ENCODE results near the gene ACTN1.

Gene ACTN1

GRCh38 chr14:69014829-69015259, 35.7 kb upstream of the ACTN1 start:
- no peak overlapping the region for H3K4me3 ChIP-seq (IDR thresholded peaks at IDR 0.05; ENCODE audit: insufficient read depth, low read depth, low read length)
- H3K27ac ChIP-seq, result no peak overlapping the region
- no peaks in the 10 kb centered on the region for H3K36me3 ChIP-seq (ENCODE audit: insufficient read depth)
- TF ChIP-seq CTCF (conservative IDR thresholded peaks at IDR 0.05; ENCODE audit: low read depth, low read length), result no peak
- no peaks in the 10 kb centered on the region for H3K4me1 ChIP-seq (ENCODE audit: low read depth, poor library complexity, severe bottlenecking)
- H3K4me2 ChIP-seq, result no peak overlapping the region
- H2AFZ ChIP-seq (ENCODE audit: low read depth), result no peak overlapping the region
- H4K20me1 ChIP-seq (ENCODE audit: insufficient read depth), result no peaks in the 10 kb centered on the region
- H3K27me3 ChIP-seq (ENCODE audit: insufficient read depth, low read depth), result no peaks in the 10 kb centered on the region
- H3K9ac ChIP-seq, result no peak overlapping the region
- H3K79me2 ChIP-seq (ENCODE audit: insufficient read depth, low read depth), result no peaks in the 10 kb centered on the region

- no peak overlapping the region for H3K4me3 ChIP-seq (IDR thresholded peaks at IDR 0.05; ENCODE audit: insufficient read depth, low read depth, low read length)
- H3K27me3 ChIP-seq (ENCODE audit: insufficient read depth, low read depth), result no peaks in the 10 kb centered on the region
- no peaks in the 10 kb centered on the region for H3K79me2 ChIP-seq (ENCODE audit: insufficient read depth, low read depth)
- TF ChIP-seq CTCF (conservative IDR thresholded peaks at IDR 0.05; ENCODE audit: low read depth, low read length), result no peak
- H4K20me1 ChIP-seq (ENCODE audit: insufficient read depth), result no peaks in the 10 kb centered on the region
- H3K27ac ChIP-seq, result no peak overlapping the region
- H2AFZ ChIP-seq (ENCODE audit: low read depth), result no peak overlapping the region
- H3K9ac ChIP-seq, result no peak overlapping the region
- no peaks in the 10 kb centered on the region for H3K36me3 ChIP-seq (ENCODE audit: insufficient read depth)
- H3K4me2 ChIP-seq, result no peak overlapping the region
- H3K4me1 ChIP-seq (ENCODE audit: low read depth, poor library complexity, severe bottlenecking), result no peaks in the 10 kb centered on the region
Measured at GRCh38 chr14:69013943-69014782, 35.1 kb upstream of the ACTN1 start.

- Histone ChIP-seq H4K20me1 (ENCODE audit: insufficient read depth) (no peaks in the 10 kb centered on the region), H2AFZ (ENCODE audit: low read depth) (no peak overlapping the region), H3K4me1 (ENCODE audit: low read depth, poor library complexity, severe bottlenecking) (no peaks in the 10 kb centered on the region), H3K27ac (no peak overlapping the region), H3K4me3 (IDR thresholded peaks at IDR 0.05; ENCODE audit: insufficient read depth, low read depth, low read length) (no peak overlapping the region), H3K4me2 (no peak overlapping the region), H3K9ac (no peak overlapping the region), H3K36me3 (ENCODE audit: insufficient read depth) (no peaks in the 10 kb centered on the region), H3K27me3 (ENCODE audit: insufficient read depth, low read depth) (no peaks in the 10 kb centered on the region), H3K79me2 (ENCODE audit: insufficient read depth, low read depth) (no peaks in the 10 kb centered on the region)
- no peak for TF ChIP-seq CTCF (conservative IDR thresholded peaks at IDR 0.05; ENCODE audit: low read depth, low read length)
Measured at GRCh38 chr14:69012256-69012953, 33.3 kb upstream of the ACTN1 start.

GRCh38 chr14:69010648-69011047, 31.5 kb upstream of the ACTN1 start:
- Histone ChIP-seq H3K4me1 (ENCODE audit: low read depth, poor library complexity, severe bottlenecking) (no peaks in the 10 kb centered on the region), H4K20me1 (ENCODE audit: insufficient read depth) (no peaks in the 10 kb centered on the region), H3K79me2 (ENCODE audit: insufficient read depth, low read depth) (no peaks in the 10 kb centered on the region), H3K4me3 (IDR thresholded peaks at IDR 0.05; ENCODE audit: insufficient read depth, low read depth, low read length) (no peak overlapping the region), H3K27ac (no peak overlapping the region), H3K27me3 (ENCODE audit: insufficient read depth, low read depth) (no peaks in the 10 kb centered on the region), H3K36me3 (ENCODE audit: insufficient read depth) (no peaks in the 10 kb centered on the region), H2AFZ (ENCODE audit: low read depth) (no peak overlapping the region), H3K9ac (no peak overlapping the region), H3K4me2 (no peak overlapping the region)
- TF ChIP-seq CTCF (conservative IDR thresholded peaks at IDR 0.05; ENCODE audit: low read depth, low read length), result no peak

Measured in KMS-11 (cell line).